Measurements from ENCODE around the gene SERINC2. TPM values are rescaled to one million over a fixed set of nuclear protein-coding genes. Genes with fewer than 3 reads are reported as not detected.

SERINC2 gene
- total RNA-seq, 1 experiment from 2014 or later, result 14.0 TPM

GRCh38 chr1:31366796-31367195, 46.2 kb upstream of the SERINC2 start:
- DNase-seq (ENCODE audit: low read depth, low spot score) (no peak), ATAC-seq (no peak)
- Histone ChIP-seq H3K36me3 (ENCODE audit: control insufficient read depth, insufficient read depth, low read length) (no peaks in the 10 kb centered on the region), H3K4me1 (ENCODE audit: control insufficient read depth, insufficient read depth, low read length) (no peaks in the 10 kb centered on the region), H3K27ac (ENCODE audit: low read length) (no peak overlapping the region), H3K27me3 (ENCODE audit: control insufficient read depth, insufficient read depth, low read length) (no peaks in the 10 kb centered on the region), H3K4me3 (ENCODE audit: low read depth in 2 of 2, low read length in 2 of 2) (no peak overlapping the region), H3K9me3 (ENCODE audit: control insufficient read depth, insufficient read depth, low read depth, low read length) (no peaks in the 10 kb centered on the region)
- intact Hi-C loops (cut with micrococcal nuclease; ENCODE audit: unreplicated experiment) (no loop called here), in situ Hi-C loops (cut with HindIII; ENCODE audit: low pct_unique_long_range_greater_than_20kb, low sequenced_read_pairs) (no loop called here)
- POLR2A ChIA-PET, result no interaction called here
- CTCF ChIA-PET, result no interaction called here
- no TSS peak for BruUV-seq (replicated peaks)
- TF ChIP-seq REST (IDR thresholded peaks at IDR 0.05; ENCODE audit: insufficient read depth in 1 of 2, low read depth in 2 of 2, low read length in 1 of 2), result no peak
- TF ChIP-seq CTCF (IDR thresholded peaks at IDR 0.05), result no peak
- no peak for TF ChIP-seq SIN3A (IDR thresholded peaks at IDR 0.05; ENCODE audit: borderline replicate concordance, insufficient read depth, low read depth, low read length)
- TF ChIP-seq POLR2AphosphoS5 (IDR thresholded peaks at IDR 0.05; ENCODE audit: low read depth, low read length), result no peak
- no peak for TF ChIP-seq TCF7L2 (IDR thresholded peaks at IDR 0.05; ENCODE audit: low read depth, low read length)

- no TSS peak for BruUV-seq (replicated peaks)
- CTCF ChIA-PET, result no interaction called here
- TF ChIP-seq SIN3A (IDR thresholded peaks at IDR 0.05; ENCODE audit: borderline replicate concordance, insufficient read depth, low read depth, low read length) (no peak), POLR2AphosphoS5 (IDR thresholded peaks at IDR 0.05; ENCODE audit: low read depth, low read length) (no peak), CTCF (IDR thresholded peaks at IDR 0.05) (no peak), TCF7L2 (IDR thresholded peaks at IDR 0.05; ENCODE audit: low read depth, low read length) (no peak), REST (IDR thresholded peaks at IDR 0.05; ENCODE audit: insufficient read depth in 1 of 2, low read depth in 2 of 2, low read length in 1 of 2) (no peak)
These were observed 44.4 kb upstream of the SERINC2 start for GRCh38 chr1:31368611-31369107.

More at GRCh38 chr1:31368611-31369107, 44.4 kb upstream of the SERINC2 start:
- H3K4me1 ChIP-seq (ENCODE audit: control insufficient read depth, insufficient read depth, low read length), result no peaks in the 10 kb centered on the region
- no peak overlapping the region for H3K4me3 ChIP-seq (ENCODE audit: low read depth in 2 of 2, low read length in 2 of 2)
- no peak overlapping the region for H3K27ac ChIP-seq (ENCODE audit: low read length)
- intact Hi-C loops (cut with micrococcal nuclease; ENCODE audit: unreplicated experiment), result no loop called here
- no peak for DNase-seq (ENCODE audit: low read depth, low spot score)
- in situ Hi-C loops (cut with HindIII; ENCODE audit: low pct_unique_long_range_greater_than_20kb, low sequenced_read_pairs), result no loop called here
- ATAC-seq, result no peak
- H3K27me3 ChIP-seq (ENCODE audit: control insufficient read depth, insufficient read depth, low read length), result no peaks in the 10 kb centered on the region
- H3K36me3 ChIP-seq (ENCODE audit: control insufficient read depth, insufficient read depth, low read length), result no peaks in the 10 kb centered on the region
- H3K9me3 ChIP-seq (ENCODE audit: control insufficient read depth, insufficient read depth, low read depth, low read length), result no peaks in the 10 kb centered on the region
- POLR2A ChIA-PET, result no interaction called here

Data from Panc1 (cell line).